ENCODE data around the gene ZNF598.

Gene ZNF598

GRCh38 chr16:2026461-2027023 is 16.9 kb upstream of the ZNF598 start, which contains the start of gene NHERF2:
Gene NHERF2, plus strand, starts transcription at chr16:2026902. Its CDS starts 104 bp downstream, at chr16:2027006.
- H3K9me3 ChIP-seq (ENCODE audit: insufficient read depth, low read depth, low read length) = no peaks in the 10 kb centered on the region
- 12% methylated on average over 59 of the region's 59 CpGs for WGBS
- no peak within 1 kb of the TSS for H3K27ac ChIP-seq (ENCODE audit: low read depth, low read length)
- peak within 1 kb of the TSS; percentile 44 for H3K4me3 ChIP-seq (ENCODE audit: low read length)
- no peaks in the 10 kb centered on the region for H3K36me3 ChIP-seq (ENCODE audit: insufficient read depth, low read length)
- peak within 1 kb of the TSS; percentile 60 for H3K9ac ChIP-seq (ENCODE audit: low read depth, low read length)
- H3K27me3 ChIP-seq (ENCODE audit: insufficient read depth, low read length) = peaks cover 49% of the 10 kb centered on the region
- no peaks in the 10 kb centered on the region for H3K4me1 ChIP-seq (ENCODE audit: insufficient read depth, low read length)

- Histone ChIP-seq H3K9ac (ENCODE audit: low read depth, low read length) (no peak overlapping the region), H3K36me3 (ENCODE audit: insufficient read depth, low read length) (no peaks in the 10 kb centered on the region), H3K4me3 (ENCODE audit: low read length) (no peak overlapping the region), H3K27me3 (ENCODE audit: insufficient read depth, low read length) (peaks cover 55% of the 10 kb centered on the region), H3K9me3 (ENCODE audit: insufficient read depth, low read depth, low read length) (no peaks in the 10 kb centered on the region), H3K4me1 (ENCODE audit: insufficient read depth, low read length) (no peaks in the 10 kb centered on the region), H3K27ac (ENCODE audit: low read depth, low read length) (no peak overlapping the region)
- WGBS = 88% methylated on average over 16 of the region's 16 CpGs
Observed at GRCh38 chr16:2025878-2026460, 16.3 kb upstream of the ZNF598 start.

GRCh38 chr16:2025251-2025650 is 15.6 kb upstream of the ZNF598 start:
- Histone ChIP-seq H3K4me3 (ENCODE audit: low read length) (no peak overlapping the region), H3K27ac (ENCODE audit: low read depth, low read length) (no peak overlapping the region), H3K27me3 (ENCODE audit: insufficient read depth, low read length) (peaks cover 62% of the 10 kb centered on the region), H3K4me1 (ENCODE audit: insufficient read depth, low read length) (no peaks in the 10 kb centered on the region), H3K36me3 (ENCODE audit: insufficient read depth, low read length) (no peaks in the 10 kb centered on the region), H3K9me3 (ENCODE audit: insufficient read depth, low read depth, low read length) (no peaks in the 10 kb centered on the region), H3K9ac (ENCODE audit: low read depth, low read length) (no peak overlapping the region)
- 94% methylated on average over 14 of the region's 14 CpGs for WGBS

GRCh38 chr16:2024032-2024420 is 14.4 kb upstream of the ZNF598 start:
- no peak overlapping the region for H3K27ac ChIP-seq (ENCODE audit: low read depth, low read length)
- H3K36me3 ChIP-seq (ENCODE audit: insufficient read depth, low read length) = no peaks in the 10 kb centered on the region
- no peak overlapping the region for H3K9ac ChIP-seq (ENCODE audit: low read depth, low read length)
- no peaks in the 10 kb centered on the region for H3K9me3 ChIP-seq (ENCODE audit: insufficient read depth, low read depth, low read length)
- H3K4me3 ChIP-seq (ENCODE audit: low read length) = peak overlapping the region; percentile 58; the same call in 1 of the 2 replicates
- H3K4me1 ChIP-seq (ENCODE audit: insufficient read depth, low read length) = no peaks in the 10 kb centered on the region
- WGBS = 89% methylated on average over 12 of the region's 12 CpGs
- peaks cover 75% of the 10 kb centered on the region for H3K27me3 ChIP-seq (ENCODE audit: insufficient read depth, low read length)

- H3K9ac ChIP-seq (ENCODE audit: low read depth, low read length) = no peak overlapping the region
- peaks cover 79% of the 10 kb centered on the region for H3K27me3 ChIP-seq (ENCODE audit: insufficient read depth, low read length)
- no peaks in the 10 kb centered on the region for H3K36me3 ChIP-seq (ENCODE audit: insufficient read depth, low read length)
- 10% methylated on average over 53 of the region's 53 CpGs for WGBS
- H3K4me1 ChIP-seq (ENCODE audit: insufficient read depth, low read length) = no peaks in the 10 kb centered on the region
- peak overlapping the region; percentile 58 for H3K4me3 ChIP-seq (ENCODE audit: low read length)
- H3K27ac ChIP-seq (ENCODE audit: low read depth, low read length) = no peak overlapping the region
- H3K9me3 ChIP-seq (ENCODE audit: insufficient read depth, low read depth, low read length) = no peaks in the 10 kb centered on the region
Observed at GRCh38 chr16:2023092-2024031, 13.7 kb upstream of the ZNF598 start.

GRCh38 chr16:2022723-2023091 is 13.1 kb upstream of the ZNF598 start:
- no peaks in the 10 kb centered on the region for H3K36me3 ChIP-seq (ENCODE audit: insufficient read depth, low read length)
- 2% methylated on average over 14 of the region's 14 CpGs for WGBS
- peak overlapping the region; percentile 58 for H3K4me3 ChIP-seq (ENCODE audit: low read length)
- H3K9me3 ChIP-seq (ENCODE audit: insufficient read depth, low read depth, low read length) = no peaks in the 10 kb centered on the region
- no peaks in the 10 kb centered on the region for H3K4me1 ChIP-seq (ENCODE audit: insufficient read depth, low read length)
- no peak overlapping the region for H3K27ac ChIP-seq (ENCODE audit: low read depth, low read length)
- H3K27me3 ChIP-seq (ENCODE audit: insufficient read depth, low read length) = peaks cover 77% of the 10 kb centered on the region
- no peak overlapping the region for H3K9ac ChIP-seq (ENCODE audit: low read depth, low read length)

- peak overlapping the region; percentile 44; the same call in 1 of the 2 replicates for H3K9ac ChIP-seq (ENCODE audit: low read depth, low read length)
- H3K4me3 ChIP-seq (ENCODE audit: low read length) = peak overlapping the region; percentile 48
- H3K27ac ChIP-seq (ENCODE audit: low read depth, low read length) = no peak overlapping the region
- no peaks in the 10 kb centered on the region for H3K9me3 ChIP-seq (ENCODE audit: insufficient read depth, low read depth, low read length)
- 3% methylated on average over 96 of the region's 96 CpGs for WGBS
- H3K36me3 ChIP-seq (ENCODE audit: insufficient read depth, low read length) = no peaks in the 10 kb centered on the region
- peaks cover 61% of the 10 kb centered on the region for H3K27me3 ChIP-seq (ENCODE audit: insufficient read depth, low read length)
- no peaks in the 10 kb centered on the region for H3K4me1 ChIP-seq (ENCODE audit: insufficient read depth, low read length)
Observed at GRCh38 chr16:2019921-2020831, 10.6 kb upstream of the ZNF598 start.

- WGBS = 6% methylated on average over 33 of the region's 33 CpGs
- Histone ChIP-seq H3K27ac (ENCODE audit: low read depth, low read length) (no peak within 1 kb of the TSS), H3K4me1 (ENCODE audit: insufficient read depth, low read length) (no peaks in the 10 kb centered on the region), H3K36me3 (ENCODE audit: insufficient read depth, low read length) (no peaks in the 10 kb centered on the region), H3K9me3 (ENCODE audit: insufficient read depth, low read depth, low read length) (no peaks in the 10 kb centered on the region), H3K4me3 (ENCODE audit: low read length) (peak within 1 kb of the TSS; percentile 48), H3K9ac (ENCODE audit: low read depth, low read length) (peak within 1 kb of the TSS; percentile 44; the same call in 1 of the 2 replicates), H3K27me3 (ENCODE audit: insufficient read depth, low read length) (peaks cover 57% of the 10 kb centered on the region)
Observed at GRCh38 chr16:2019518-2019920, 9.9 kb upstream of the ZNF598 start, which contains the start of gene NPW. Gene NPW, plus strand, starts transcription at chr16:2019785.

GRCh38 chr16:2016407-2016922 is 6.8 kb upstream of the ZNF598 start:
- no peaks in the 10 kb centered on the region for H3K4me1 ChIP-seq (ENCODE audit: insufficient read depth, low read length)
- H3K27ac ChIP-seq (ENCODE audit: low read depth, low read length) = no peak overlapping the region
- 58% methylated on average over 13 of the region's 13 CpGs for whole genome bisulfite sequencing
- no peak overlapping the region for H3K4me3 ChIP-seq (ENCODE audit: low read length)
- H3K9me3 ChIP-seq (ENCODE audit: insufficient read depth, low read depth, low read length) = no peaks in the 10 kb centered on the region
- no peaks in the 10 kb centered on the region for H3K36me3 ChIP-seq (ENCODE audit: insufficient read depth, low read length)
- H3K27me3 ChIP-seq (ENCODE audit: insufficient read depth, low read length) = peaks cover 39% of the 10 kb centered on the region
- no peak overlapping the region for H3K9ac ChIP-seq (ENCODE audit: low read depth, low read length)

- H3K27me3 ChIP-seq (ENCODE audit: insufficient read depth, low read length) = peaks cover 33% of the 10 kb centered on the region
- H3K4me3 ChIP-seq (ENCODE audit: low read length) = no peak overlapping the region
- H3K27ac ChIP-seq (ENCODE audit: low read depth, low read length) = no peak overlapping the region
- H3K36me3 ChIP-seq (ENCODE audit: insufficient read depth, low read length) = no peaks in the 10 kb centered on the region
- WGBS = 94% methylated on average over 7 of the region's 7 CpGs
- H3K9me3 ChIP-seq (ENCODE audit: insufficient read depth, low read depth, low read length) = no peaks in the 10 kb centered on the region
- no peaks in the 10 kb centered on the region for H3K4me1 ChIP-seq (ENCODE audit: insufficient read depth, low read length)
- no peak overlapping the region for H3K9ac ChIP-seq (ENCODE audit: low read depth, low read length)
Observed at GRCh38 chr16:2015947-2016208, 6.3 kb upstream of the ZNF598 start.

All from HUES64 (cell line).